Breast epithelium (tissue), 4 donors: ENCODE data around the gene TRIM9. TPM values are rescaled to one million over a fixed set of nuclear protein-coding genes. Genes with fewer than 3 reads are reported as not detected.

Source experiments
- DNase-seq, 2 donors: peaks; one replicate each; pipeline ENCODE4 v3.0.0-alpha.2; 2019; ENCODE audit warnings: low spot score in 2 of 2
- H3K27ac ChIP-seq, 2 donors: fragments of 200-600 bp; sonication (generic) in 1 of 2; one replicate each; pipeline ENCODE4 v1.5.1; 2016 to 2019; ENCODE audit warnings: mild to moderate bottlenecking in 1 of 2
- H3K27me3 ChIP-seq, 2 donors: fragments of 200-600 bp; sonication (generic) in 1 of 2; one replicate each; pipeline versions ENCODE4 v1.5.1 to v1.6.0; 2017 to 2019; ENCODE audit warnings: control low read depth in 1 of 2, mild to moderate bottlenecking in 1 of 2
- H3K36me3 ChIP-seq: fragments of 200-600 bp; one replicate; pipeline ENCODE4 v1.5.1; 2019
- H3K4me1 ChIP-seq, 2 donors: fragments of 200-600 bp; sonication (generic); one replicate each; pipeline ENCODE4 v1.5.1; 2016 to 2019; ENCODE audit warnings: control low read depth in 1 of 2
- H3K4me3 ChIP-seq, 3 donors: fragments of 200-600 bp; sonication (generic); 1 replicate in 2 of 3; 2 replicates in 1 of 3; pipeline ENCODE4 v1.5.1; 2016 to 2019; ENCODE audit warnings: mild to moderate bottlenecking in 3 of 3, moderate library complexity in 2 of 3
- H3K9me3 ChIP-seq, 2 donors: fragments of 200-600 bp; sonication (generic) in 1 of 2; one replicate each; pipeline ENCODE4 v1.5.1; 2016 to 2019; ENCODE audit warnings: control low read depth in 1 of 2
- POLR2A ChIP-seq: fragments of 450-650 bp; IDR thresholded peaks from one replicate; pipeline ENCODE4 v1.6.1; 2016; ENCODE audit warnings: antibody characterized with exemption, mild to moderate bottlenecking, moderate library complexity
- POLR2AphosphoS5 ChIP-seq, 3 donors: sonication (generic); formaldehyde crosslinking; IDR thresholded peaks; one replicate each; pipeline ENCODE4 v1.6.1; 2017; ENCODE audit warnings: antibody characterized with exemption in 3 of 3
- intact Hi-C: fragments of 100-400 bp; cut with DNase I; formaldehyde crosslinking; loops from one replicate; pipeline ENCODE4 v1.15.1; 2023; ENCODE audit warnings: low total_unique reads
- total RNA-seq, 3 donors: library from RNA; depleted of rRNA; stranded (reverse); fragments of >200 nt; gene quantifications; one replicate each; pipeline ENCODE4 v1.1.0, GENCODE V29; 2016
- TF ChIP-seq, protein P1 (sequence below), 3 donors: fragments of 450-650 bp; IDR thresholded peaks; one replicate each; pipeline ENCODE4 v1.5.1; 2016 to 2017; ENCODE audit warnings: antibody characterized with exemption in 3 of 3, mild to moderate bottlenecking in 3 of 3, moderate library complexity in 3 of 3

The TRIM9 gene
- total RNA-seq, 3 donors from 2014 or later, result 2.9 to 5.2 (median 4.6) TPM

DNA sequence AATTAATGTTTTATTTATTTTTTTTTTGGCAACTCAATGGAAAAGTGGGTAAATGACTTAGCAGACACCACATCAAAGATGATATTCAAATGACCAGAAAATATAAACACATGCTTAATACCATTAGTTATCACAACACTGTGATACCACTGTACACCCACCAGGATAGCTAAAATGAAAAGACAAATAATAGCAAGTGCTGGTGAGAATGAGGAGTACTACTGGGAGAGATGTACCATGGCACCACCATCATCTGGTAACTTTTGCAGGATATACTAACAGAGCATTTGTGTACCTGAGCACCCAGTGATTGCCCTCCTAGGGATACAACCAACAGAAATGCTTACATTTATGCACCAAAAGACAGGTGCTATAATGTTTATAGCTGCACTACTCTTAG is 21.9 kb downstream of the TRIM9 start:
- Histone ChIP-seq H3K4me3 (no peak overlapping the region), H3K27ac (no peak overlapping the region), H3K9me3 (no peaks in the 10 kb centered on the region), H3K4me1 (no peaks in the 10 kb centered on the region), H3K36me3 (no peaks in the 10 kb centered on the region), H3K27me3 (no peaks in the 10 kb centered on the region)
- TF ChIP-seq POLR2AphosphoS5 (IDR thresholded peaks at IDR 0.05), result no peak
- TF ChIP-seq, protein P1, sequence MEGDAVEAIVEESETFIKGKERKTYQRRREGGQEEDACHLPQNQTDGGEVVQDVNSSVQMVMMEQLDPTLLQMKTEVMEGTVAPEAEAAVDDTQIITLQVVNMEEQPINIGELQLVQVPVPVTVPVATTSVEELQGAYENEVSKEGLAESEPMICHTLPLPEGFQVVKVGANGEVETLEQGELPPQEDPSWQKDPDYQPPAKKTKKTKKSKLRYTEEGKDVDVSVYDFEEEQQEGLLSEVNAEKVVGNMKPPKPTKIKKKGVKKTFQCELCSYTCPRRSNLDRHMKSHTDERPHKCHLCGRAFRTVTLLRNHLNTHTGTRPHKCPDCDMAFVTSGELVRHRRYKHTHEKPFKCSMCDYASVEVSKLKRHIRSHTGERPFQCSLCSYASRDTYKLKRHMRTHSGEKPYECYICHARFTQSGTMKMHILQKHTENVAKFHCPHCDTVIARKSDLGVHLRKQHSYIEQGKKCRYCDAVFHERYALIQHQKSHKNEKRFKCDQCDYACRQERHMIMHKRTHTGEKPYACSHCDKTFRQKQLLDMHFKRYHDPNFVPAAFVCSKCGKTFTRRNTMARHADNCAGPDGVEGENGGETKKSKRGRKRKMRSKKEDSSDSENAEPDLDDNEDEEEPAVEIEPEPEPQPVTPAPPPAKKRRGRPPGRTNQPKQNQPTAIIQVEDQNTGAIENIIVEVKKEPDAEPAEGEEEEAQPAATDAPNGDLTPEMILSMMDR (IDR thresholded peaks at IDR 0.05), result no peak
- no peak for TF ChIP-seq POLR2A
- intact Hi-C loops, result no loop called here
- no peak for DNase-seq

DNA sequence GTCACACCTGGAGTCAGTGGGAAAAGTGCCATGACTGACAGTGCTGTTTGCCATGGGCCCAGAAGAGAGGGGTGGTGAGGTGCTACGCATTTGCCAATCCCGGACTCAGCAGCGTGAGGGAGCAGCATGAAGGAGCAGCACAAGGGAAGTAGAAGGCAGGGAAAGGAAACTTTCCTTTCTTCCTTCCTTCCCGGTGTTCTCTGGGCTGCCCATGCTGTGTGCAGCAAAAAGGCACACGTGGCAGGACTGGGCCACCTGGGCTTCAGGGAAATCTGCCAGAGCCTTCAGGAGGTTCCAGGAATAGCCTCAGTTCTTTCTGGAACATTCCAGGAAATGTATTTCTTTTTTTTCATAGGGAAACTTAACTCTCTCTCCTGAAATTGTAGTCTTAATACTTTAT is 23.0 kb downstream of the TRIM9 start:
- Histone ChIP-seq H3K4me1 (no peaks in the 10 kb centered on the region), H3K4me3 (no peak overlapping the region), H3K27ac (no peak overlapping the region), H3K27me3 (no peaks in the 10 kb centered on the region), H3K36me3 (no peaks in the 10 kb centered on the region), H3K9me3 (no peaks in the 10 kb centered on the region)
- intact Hi-C loops, result no loop called here
- TF ChIP-seq, protein P1 (IDR thresholded peaks at IDR 0.05), result no peak
- TF ChIP-seq POLR2A, result no peak
- TF ChIP-seq POLR2AphosphoS5 (IDR thresholded peaks at IDR 0.05), result no peak
- DNase-seq, result no peak

DNA sequence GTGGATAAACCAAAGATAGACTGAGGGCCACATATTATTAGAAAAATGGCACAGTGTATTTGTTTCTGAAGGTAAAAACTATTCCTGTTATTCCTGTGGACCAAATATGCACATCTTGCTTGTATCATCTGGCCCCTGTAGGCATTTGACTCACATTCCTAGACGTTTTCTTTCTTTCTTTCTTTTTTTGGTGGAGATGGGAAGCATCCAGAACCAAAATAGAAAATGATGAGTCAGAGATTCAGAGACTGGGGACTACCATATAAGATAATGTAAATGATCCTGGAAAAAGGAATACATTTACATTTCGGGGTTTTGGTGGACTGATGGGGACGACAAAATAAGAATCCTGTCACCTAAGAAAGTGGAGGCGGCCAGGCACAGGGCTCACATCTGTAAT is 24.2 kb downstream of the TRIM9 start:
- intact Hi-C loops, result no loop called here
- no peak for DNase-seq
- Histone ChIP-seq H3K4me1 (no peaks in the 10 kb centered on the region), H3K9me3 (no peaks in the 10 kb centered on the region), H3K27ac (no peak overlapping the region), H3K4me3 (no peak overlapping the region), H3K27me3 (no peaks in the 10 kb centered on the region), H3K36me3 (no peaks in the 10 kb centered on the region)
- TF ChIP-seq POLR2A (no peak), POLR2AphosphoS5 (IDR thresholded peaks at IDR 0.05) (no peak)
- TF ChIP-seq, protein P1 (IDR thresholded peaks at IDR 0.05), result no peak

DNA sequence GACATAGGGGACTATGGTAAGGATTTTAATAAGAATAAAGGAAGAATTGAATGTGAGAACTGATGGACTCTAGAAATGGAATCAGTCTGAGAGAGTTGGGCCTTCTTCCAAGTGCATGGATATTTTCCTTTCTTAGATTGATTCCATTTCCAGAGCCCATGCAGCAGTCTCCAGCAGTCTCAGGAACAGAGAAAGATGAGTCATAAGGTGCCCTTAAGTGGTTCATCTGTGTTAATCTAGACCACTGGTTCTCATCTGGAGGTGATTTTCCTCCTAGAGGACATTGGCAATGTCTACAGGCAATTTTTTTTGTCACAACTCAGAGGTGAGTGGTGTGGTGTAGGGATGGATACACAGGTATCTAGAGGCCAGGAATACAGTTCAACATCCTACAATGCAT is 25.9 kb downstream of the TRIM9 start:
- H3K4me3 ChIP-seq, result no peak overlapping the region
- H3K27ac ChIP-seq, result no peak overlapping the region
- no peak for DNase-seq
- H3K9me3 ChIP-seq, result no peaks in the 10 kb centered on the region
- H3K36me3 ChIP-seq, result no peaks in the 10 kb centered on the region
- intact Hi-C loops, result no loop called here
- H3K27me3 ChIP-seq, result no peaks in the 10 kb centered on the region
- TF ChIP-seq POLR2AphosphoS5 (IDR thresholded peaks at IDR 0.05) (no peak), POLR2A (no peak)
- TF ChIP-seq, protein P1 (IDR thresholded peaks at IDR 0.05), result no peak
- H3K4me1 ChIP-seq, result no peaks in the 10 kb centered on the region

DNA sequence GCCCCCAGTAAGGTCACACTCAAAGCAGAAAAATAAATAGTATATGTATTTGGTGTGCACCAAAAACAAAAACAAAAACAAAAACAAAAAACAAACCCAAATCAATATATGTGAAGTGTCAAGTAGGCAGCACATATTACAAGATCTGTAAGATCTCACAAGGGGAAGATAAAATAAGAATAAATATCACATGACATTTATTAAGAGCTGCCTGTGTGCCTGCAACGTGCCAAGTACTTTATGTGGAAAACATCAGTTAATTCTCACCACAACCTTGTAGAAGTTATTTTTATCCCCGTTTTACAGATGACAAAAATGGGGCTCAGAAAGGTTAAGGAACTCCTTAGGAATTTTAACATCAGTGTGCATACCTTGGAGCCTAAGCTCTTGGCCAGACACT is 26.6 kb downstream of the TRIM9 start:
- H3K27ac ChIP-seq, result no peak overlapping the region
- no peak overlapping the region for H3K4me3 ChIP-seq
- no peaks in the 10 kb centered on the region for H3K36me3 ChIP-seq
- TF ChIP-seq, protein P1 (IDR thresholded peaks at IDR 0.05), result no peak
- TF ChIP-seq POLR2AphosphoS5 (IDR thresholded peaks at IDR 0.05), result no peak
- TF ChIP-seq POLR2A, result no peak
- intact Hi-C loops, result no loop called here
- no peaks in the 10 kb centered on the region for H3K27me3 ChIP-seq
- H3K9me3 ChIP-seq, result no peaks in the 10 kb centered on the region
- no peak for DNase-seq
- no peaks in the 10 kb centered on the region for H3K4me1 ChIP-seq
